Neural cell (in vitro differentiated cells): ENCODE measurements around the gene MCFD2. TPM values are rescaled to one million over a fixed set of nuclear protein-coding genes. Genes with fewer than 3 reads are reported as not detected.

Source experiments
- H2AFZ ChIP-seq: fragments of 200-600, 300-800 bp; sonication (generic), shearing (Covaris generic); 2 replicates; pipeline ENCODE4 v1.6.0; 2014; ENCODE audit warnings: low read depth, mild to moderate bottlenecking, antibody characterized with exemption, low read length, moderate library complexity
- H3F3A ChIP-seq: fragments of 200-600 bp; shearing (Covaris generic); 2 replicates; pipeline ENCODE4 v1.6.1; 2016; ENCODE audit warnings: mild to moderate bottlenecking, moderate library complexity, mixed read lengths, antibody characterized with exemption, low read length; ENCODE audit not compliant: insufficient read depth, poor library complexity, severe bottlenecking
- H3K27ac ChIP-seq: fragments of 200-600, 300-800 bp; sonication (generic), shearing (Covaris generic); 2 replicates; pipeline ENCODE4 v1.5.1; 2014; ENCODE audit warnings: mild to moderate bottlenecking, low read length, moderate library complexity
- H3K27me3 ChIP-seq: fragments of 300-800, 200-600 bp; sonication (generic), shearing (Covaris generic); 2 replicates; pipeline ENCODE4 v1.6.0; 2014; ENCODE audit warnings: mild to moderate bottlenecking, low read depth, low read length, moderate library complexity; ENCODE audit not compliant: insufficient read depth
- H3K36me3 ChIP-seq: fragments of 300-800, 200-600 bp; sonication (generic), shearing (Covaris generic); 2 replicates; pipeline ENCODE4 v1.5.1; 2014; ENCODE audit warnings: mild to moderate bottlenecking, antibody characterized with exemption, low read length, moderate library complexity; ENCODE audit not compliant: insufficient read depth
- H3K4me2 ChIP-seq: fragments of 300-800, 200-600 bp; sonication (generic), shearing (Covaris generic); 2 replicates; pipeline ENCODE4 v1.6.0; 2014; ENCODE audit warnings: mild to moderate bottlenecking, low read length
- H3K4me3 ChIP-seq: fragments of 300-800, 200-600 bp; sonication (generic), shearing (Covaris generic); 2 replicates; pipeline ENCODE4 v1.5.1; 2014; ENCODE audit warnings: mild to moderate bottlenecking, low read length, moderate library complexity
- H3K79me2 ChIP-seq: fragments of 200-600 bp; shearing (Covaris generic); replicated peaks from 2 replicates; pipeline ENCODE4 v1.6.0; 2014; ENCODE audit warnings: mild to moderate bottlenecking, low read length, moderate library complexity; ENCODE audit not compliant: insufficient read depth
- H3K9ac ChIP-seq: fragments of 300-800, 200-600 bp; sonication (generic), shearing (Covaris generic); 2 replicates; pipeline ENCODE4 v1.6.1; 2016; ENCODE audit warnings: mild to moderate bottlenecking, low read length, mixed read lengths
- H3K9me2 ChIP-seq: fragments of 200-600 bp; shearing (Covaris generic); 2 replicates; pipeline ENCODE4 v1.6.1; 2016; ENCODE audit warnings: mild to moderate bottlenecking, low read length, mixed read lengths; ENCODE audit not compliant: insufficient read depth
- H3K9me3 ChIP-seq: fragments of 200-600, 300-800 bp; sonication (generic), shearing (Covaris generic); 2 replicates; pipeline ENCODE4 v1.6.1; 2016; ENCODE audit warnings: mild to moderate bottlenecking, mixed run types, low read length, moderate library complexity, mixed read lengths
- H4K20me1 ChIP-seq: fragments of 200-600 bp; shearing (Covaris generic); 2 replicates; pipeline ENCODE4 v1.6.1; 2016; ENCODE audit warnings: mild to moderate bottlenecking, mixed run types; ENCODE audit not compliant: insufficient read depth
- CTCF ChIP-seq: fragments of 450-650 bp; IDR thresholded peaks from 2 replicates; pipeline ENCODE4 v1.5.1; 2014; ENCODE audit warnings: antibody characterized with exemption, mild to moderate bottlenecking, moderate library complexity; ENCODE audit not compliant: poor library complexity, severe bottlenecking
- EP300 ChIP-seq: fragments of 450-650 bp; conservative IDR thresholded peaks from 2 replicates; pipeline ENCODE4 v1.6.1; 2014; ENCODE audit warnings: antibody characterized with exemption, mild to moderate bottlenecking, moderate library complexity; ENCODE audit not compliant: poor library complexity, severe bottlenecking
- EZH2 ChIP-seq: fragments of 200-600, 300-800 bp; shearing (Covaris generic), sonication (generic); IDR thresholded peaks from 2 replicates; pipeline ENCODE4 v1.6.1; 2014; ENCODE audit warnings: antibody characterized with exemption, low read length, borderline replicate concordance, mild to moderate bottlenecking; ENCODE audit not compliant: insufficient read depth, poor library complexity, severe bottlenecking
- MXI1 ChIP-seq: fragments of 450-650 bp; conservative IDR thresholded peaks from 2 replicates; pipeline ENCODE4 v1.6.1; 2014; ENCODE audit warnings: antibody characterized with exemption, mild to moderate bottlenecking; ENCODE audit not compliant: poor library complexity, severe bottlenecking
- POLR2AphosphoS5 ChIP-seq: IDR thresholded peaks from 2 replicates; pipeline ENCODE4 v1.6.1; 2012
- RAD21 ChIP-seq: fragments of 450-650 bp; conservative IDR thresholded peaks from 2 replicates; pipeline ENCODE4 v1.6.1; 2014; ENCODE audit warnings: antibody characterized with exemption, mild to moderate bottlenecking, moderate library complexity
- REST ChIP-seq: IDR thresholded peaks from 2 replicates; pipeline ENCODE4 v1.6.1; 2012; ENCODE audit warnings: borderline replicate concordance
- SMC3 ChIP-seq: fragments of 450-650 bp; conservative IDR thresholded peaks from 2 replicates; pipeline ENCODE4 v1.6.1; 2014; ENCODE audit warnings: antibody characterized with exemption, mild to moderate bottlenecking, moderate library complexity; ENCODE audit not compliant: poor library complexity
- TAF1 ChIP-seq: IDR thresholded peaks from 2 replicates; pipeline ENCODE4 v1.6.1; 2012; ENCODE audit warnings: low read depth
- polyA plus RNA-seq: library from polyadenylated mRNA; depleted of rRNA; stranded (reverse); fragments of >200 nt; gene quantifications from 2 replicates; pipeline ENCODE4 v1.2.3, GENCODE V29; 2014

MCFD2 gene
- polyA plus RNA-seq, 1 donor from 2014 or later = 78.8 TPM

GRCh38 chr2:46899053-46899452 lies 16.6 kb downstream of the MCFD2 start (continued):
- no peak for TF ChIP-seq EZH2

GRCh38 chr2:46898024-46898423 lies 17.6 kb downstream of the MCFD2 start:
- Histone ChIP-seq H3K4me2 (no peak overlapping the region), H3K9ac (no peak overlapping the region), H3K27ac (no peak overlapping the region), H3K27me3 (no peaks in the 10 kb centered on the region), H3K4me3 (no peak overlapping the region), H4K20me1 (no peaks in the 10 kb centered on the region), H3K9me2 (no peaks in the 10 kb centered on the region), H3F3A (no peaks in the 10 kb centered on the region), H3K79me2 (no peaks in the 10 kb centered on the region), H2AFZ (no peak overlapping the region), H3K9me3 (no peaks in the 10 kb centered on the region), H3K36me3 (no peaks in the 10 kb centered on the region)
- no peak for TF ChIP-seq RAD21
- no peak for TF ChIP-seq POLR2AphosphoS5
- TF ChIP-seq TAF1 = no peak
- TF ChIP-seq EP300 = no peak
- TF ChIP-seq SMC3 = no peak
- no peak for TF ChIP-seq CTCF

- no peaks in the 10 kb centered on the region for H3K27me3 ChIP-seq
- no peaks in the 10 kb centered on the region for H3K36me3 ChIP-seq
- no peaks in the 10 kb centered on the region for H3K79me2 ChIP-seq
- no peak overlapping the region for H3K4me2 ChIP-seq
- H3K9me2 ChIP-seq = no peaks in the 10 kb centered on the region
- no peak overlapping the region for H3K9ac ChIP-seq
- H3F3A ChIP-seq = no peaks in the 10 kb centered on the region
- TF ChIP-seq RAD21 = no peak
- no peak for TF ChIP-seq SMC3
- no peak for TF ChIP-seq POLR2AphosphoS5
- TF ChIP-seq EZH2 = no peak
- TF ChIP-seq MXI1 = no peak
- TF ChIP-seq REST = no peak
- no peak for TF ChIP-seq EP300
- no peak for TF ChIP-seq TAF1
- TF ChIP-seq CTCF = no peak
- H2AFZ ChIP-seq = no peak overlapping the region
- H4K20me1 ChIP-seq = no peaks in the 10 kb centered on the region
- no peak overlapping the region for H3K4me3 ChIP-seq
- no peaks in the 10 kb centered on the region for H3K9me3 ChIP-seq
- H3K27ac ChIP-seq = no peak overlapping the region
Observed at GRCh38 chr2:46893269-46893939, 22.2 kb downstream of the MCFD2 start.
